Esophagus muscularis mucosa (tissue), 4 donors: Measurements from ENCODE around the gene MT1E.

Source experiments
- EP300 ChIP-seq: sonication (generic); formaldehyde crosslinking; IDR thresholded peaks from one replicate; pipeline ENCODE4 v1.6.1; 2017; ENCODE audit warnings: antibody characterized with exemption
- POLR2A ChIP-seq: fragments of 450-650 bp; IDR thresholded peaks from one replicate; pipeline ENCODE4 v1.6.1; 2017; ENCODE audit warnings: antibody characterized with exemption, moderate library complexity, mild to moderate bottlenecking, low read depth
- TF ChIP-seq, protein P1 (sequence below), 3 experiments: fragments of 200-600 bp in 2 of 3; fragments of 450-650 bp in 1 of 3; sonication (generic) in 2 of 3; IDR thresholded peaks; one replicate each; pipeline ENCODE4 v1.5.1; 2017 to 2019; ENCODE audit warnings: antibody characterized with exemption in 3 of 3, mild to moderate bottlenecking in 2 of 3, moderate library complexity in 1 of 3

- TF ChIP-seq EP300 = no peak
- no peak for TF ChIP-seq POLR2A
- TF ChIP-seq, protein P1, sequence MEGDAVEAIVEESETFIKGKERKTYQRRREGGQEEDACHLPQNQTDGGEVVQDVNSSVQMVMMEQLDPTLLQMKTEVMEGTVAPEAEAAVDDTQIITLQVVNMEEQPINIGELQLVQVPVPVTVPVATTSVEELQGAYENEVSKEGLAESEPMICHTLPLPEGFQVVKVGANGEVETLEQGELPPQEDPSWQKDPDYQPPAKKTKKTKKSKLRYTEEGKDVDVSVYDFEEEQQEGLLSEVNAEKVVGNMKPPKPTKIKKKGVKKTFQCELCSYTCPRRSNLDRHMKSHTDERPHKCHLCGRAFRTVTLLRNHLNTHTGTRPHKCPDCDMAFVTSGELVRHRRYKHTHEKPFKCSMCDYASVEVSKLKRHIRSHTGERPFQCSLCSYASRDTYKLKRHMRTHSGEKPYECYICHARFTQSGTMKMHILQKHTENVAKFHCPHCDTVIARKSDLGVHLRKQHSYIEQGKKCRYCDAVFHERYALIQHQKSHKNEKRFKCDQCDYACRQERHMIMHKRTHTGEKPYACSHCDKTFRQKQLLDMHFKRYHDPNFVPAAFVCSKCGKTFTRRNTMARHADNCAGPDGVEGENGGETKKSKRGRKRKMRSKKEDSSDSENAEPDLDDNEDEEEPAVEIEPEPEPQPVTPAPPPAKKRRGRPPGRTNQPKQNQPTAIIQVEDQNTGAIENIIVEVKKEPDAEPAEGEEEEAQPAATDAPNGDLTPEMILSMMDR (IDR thresholded peaks at IDR 0.05) = no peak
These were observed 11.0 kb upstream of the MT1E start for GRCh38 chr16:56614549-56614991.
